Mucosa of gallbladder (tissue), 1 donor: ENCODE data around the gene ERH. TPM values are rescaled to one million over a fixed set of nuclear protein-coding genes. Genes with fewer than 3 reads are reported as not detected.

Experiments used
- total RNA-seq: library from RNA; stranded (reverse); gene quantifications from one replicate; pipeline ENCODE4 v1.2.1, GENCODE V29; 2021
- donor health status: DM: no; HTN: no; CAD: no.

ERH gene
- total RNA-seq, 1 donor from 2014 or later = 136 TPM

Other genes with a start within 250 kb of the ERH start
- gene DCAF5, start 245.2 kb downstream of the ERH start, total RNA-seq = 56.4 TPM
- gene EXD2, start 206.8 kb downstream of the ERH start, total RNA-seq = 31.0 TPM
- 4.1 TPM for gene GALNT16, start 138.1 kb downstream of the ERH start, total RNA-seq
- gene SLC39A9, start 393 bp upstream of the ERH start, total RNA-seq = 71.2 TPM
- 0.06 TPM for gene PLEKHD1, start 86.4 kb upstream of the ERH start, total RNA-seq
- gene CCDC177, start 176.6 kb upstream of the ERH start, total RNA-seq = not detected
- gene SUSD6, start 213.3 kb upstream of the ERH start, total RNA-seq = 85.1 TPM